D341Med (cell line): Measurements from ENCODE around the gene PYGB.

Source experiments
- DNase-seq: peaks from one replicate; pipeline ENCODE4 v3.0.0; 2012; ENCODE audit warnings: low spot score

The PYGB gene

DNA sequence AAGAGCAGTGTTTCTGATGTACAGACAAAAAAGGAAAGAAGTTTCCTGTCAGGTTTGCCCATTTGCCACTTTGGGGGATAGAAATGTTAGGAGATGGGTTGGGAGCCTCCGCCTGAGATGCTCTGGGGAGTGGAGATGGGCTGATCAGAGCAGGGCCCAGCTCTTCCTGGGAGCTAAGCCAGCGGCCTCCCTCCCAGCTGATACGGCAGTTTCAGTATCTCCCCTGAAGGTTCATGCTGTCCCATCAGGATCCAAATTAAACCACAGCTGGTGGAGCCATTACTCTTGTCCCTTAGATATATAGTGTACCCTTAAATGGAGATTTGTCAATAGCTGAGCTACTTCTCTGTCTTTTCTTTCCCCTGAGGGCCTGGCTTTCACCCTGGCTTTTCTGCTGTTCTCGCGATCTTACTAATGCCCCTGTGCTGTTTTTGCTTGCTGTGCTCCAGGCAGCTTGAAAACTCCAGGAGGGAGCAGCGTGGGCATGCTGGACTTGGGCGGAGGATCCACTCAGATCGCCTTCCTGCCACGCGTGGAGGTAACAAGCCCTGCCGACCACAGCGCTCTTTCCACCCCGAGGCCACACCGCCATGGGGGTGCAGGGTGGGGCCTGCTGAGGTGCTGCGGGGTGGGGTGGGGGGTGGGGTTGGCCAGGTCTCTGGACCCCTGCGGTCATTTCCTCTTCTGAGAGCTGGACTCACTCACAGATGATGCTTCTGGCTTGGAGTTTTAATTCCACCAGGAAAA lies 31.5 kb upstream of the PYGB start:
- no peak for DNase-seq

DNA sequence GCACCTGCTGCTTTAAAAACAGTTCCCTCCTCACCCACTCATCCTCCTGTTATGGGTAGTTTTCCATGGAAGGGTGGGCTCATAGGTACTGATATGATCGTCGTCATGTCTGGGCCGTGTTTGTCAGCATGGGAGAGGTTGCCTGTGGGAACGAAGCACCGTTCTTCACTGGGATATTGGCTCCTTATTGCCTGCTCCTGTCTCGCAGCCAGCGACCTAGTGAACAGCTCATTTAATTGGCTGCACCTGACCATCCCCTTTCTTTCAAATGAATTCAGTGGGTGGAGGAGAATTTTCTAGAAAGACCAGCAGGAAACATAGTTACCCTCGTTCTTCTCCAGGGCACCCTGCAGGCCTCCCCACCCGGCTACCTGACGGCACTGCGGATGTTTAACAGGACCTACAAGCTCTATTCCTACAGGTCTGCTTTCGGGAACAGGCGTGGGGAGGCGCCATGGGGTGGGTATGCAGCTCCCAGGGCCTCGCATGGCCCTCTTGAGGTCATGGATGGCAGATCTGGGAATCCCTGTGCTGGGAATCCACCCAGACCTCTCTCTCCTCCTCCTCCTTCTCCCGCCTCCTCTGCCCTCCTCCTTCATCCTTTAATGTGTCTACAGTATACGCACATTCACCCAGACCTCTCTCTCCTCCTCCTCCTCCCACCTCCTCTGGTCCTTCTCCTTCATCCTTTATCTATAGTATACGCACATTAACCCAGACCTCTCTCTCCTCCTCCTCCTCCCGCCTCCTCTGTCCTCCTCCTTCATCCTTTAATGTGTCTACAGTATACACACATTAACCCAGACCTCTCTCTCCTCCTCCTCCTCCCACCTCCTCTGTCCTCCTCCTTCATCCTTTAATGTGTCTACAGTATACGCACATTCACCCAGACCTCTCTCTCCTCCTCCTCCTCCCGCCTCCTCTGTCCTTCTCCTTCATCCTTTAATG lies 30.4 kb upstream of the PYGB start:
- no peak for DNase-seq

GRCh38 chr20:25218109-25218486 lies 29.8 kb upstream of the PYGB start:
- no peak for DNase-seq

DNA sequence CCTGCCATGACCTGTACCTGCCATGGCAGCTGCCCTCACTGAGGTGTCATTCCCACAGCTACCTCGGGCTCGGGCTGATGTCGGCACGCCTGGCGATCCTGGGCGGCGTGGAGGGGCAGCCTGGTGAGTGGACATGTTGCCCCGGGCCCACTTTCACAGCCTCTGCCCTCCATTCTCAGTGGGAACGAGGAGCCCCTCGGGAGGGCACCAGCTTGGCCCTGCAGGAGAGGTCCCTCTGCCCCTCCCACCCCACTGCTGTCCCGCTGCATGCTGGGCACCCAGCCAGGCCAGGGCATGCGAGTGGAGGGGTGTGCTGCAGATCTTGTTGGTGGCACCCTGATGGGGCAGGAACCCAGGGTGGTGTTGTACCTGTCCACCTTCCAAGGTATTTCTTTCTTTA lies 29.4 kb upstream of the PYGB start:
- no peak for DNase-seq

GRCh38 chr20:25219365-25219764 lies 28.5 kb upstream of the PYGB start:
- no peak for DNase-seq

- DNase-seq, result peak; percentile 67
These were observed 27.7 kb upstream of the PYGB start for GRCh38 chr20:25220021-25220730.

DNA sequence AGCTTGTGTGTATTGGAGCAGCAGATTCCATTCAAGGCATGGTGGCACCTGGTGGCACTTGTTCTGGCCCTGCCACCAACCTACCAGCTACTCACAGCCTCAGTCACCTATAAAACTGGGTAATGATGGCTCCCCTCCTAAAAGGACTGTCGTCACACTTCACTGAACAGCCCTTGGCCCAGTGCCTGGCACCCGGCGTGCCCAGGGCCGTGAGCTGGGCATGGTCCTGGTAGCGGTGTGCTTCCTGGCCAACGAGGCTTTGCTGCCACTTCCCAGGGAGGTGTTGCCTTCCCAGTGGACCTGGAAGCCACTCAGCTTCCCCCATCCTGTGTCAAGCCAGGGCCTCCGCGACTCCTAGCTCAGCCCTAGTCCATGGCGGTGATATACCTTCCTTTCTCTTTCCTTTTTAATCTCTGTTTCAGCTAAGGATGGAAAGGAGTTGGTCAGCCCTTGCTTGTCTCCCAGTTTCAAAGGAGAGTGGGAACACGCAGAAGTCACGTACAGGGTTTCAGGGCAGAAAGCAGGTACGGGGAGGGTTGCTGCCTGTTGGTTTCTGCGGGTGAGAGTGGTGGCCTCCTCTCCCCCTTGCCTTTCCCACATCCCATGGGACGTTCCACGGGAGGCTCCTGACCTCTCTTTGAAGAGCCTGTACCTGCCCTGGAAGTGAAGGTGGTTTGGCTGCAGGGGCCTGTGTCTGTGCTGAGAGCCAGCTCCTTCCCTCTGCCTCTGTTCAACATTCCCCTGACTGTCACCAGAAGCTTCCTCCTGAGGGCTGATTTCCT lies 26.9 kb upstream of the PYGB start:
- peak; percentile 29 for DNase-seq

GRCh38 chr20:25221592-25222460 lies 26.1 kb upstream of the PYGB start:
- no peak for DNase-seq

- DNase-seq, result no peak
These were observed 25.3 kb upstream of the PYGB start for GRCh38 chr20:25222461-25223178.

DNA sequence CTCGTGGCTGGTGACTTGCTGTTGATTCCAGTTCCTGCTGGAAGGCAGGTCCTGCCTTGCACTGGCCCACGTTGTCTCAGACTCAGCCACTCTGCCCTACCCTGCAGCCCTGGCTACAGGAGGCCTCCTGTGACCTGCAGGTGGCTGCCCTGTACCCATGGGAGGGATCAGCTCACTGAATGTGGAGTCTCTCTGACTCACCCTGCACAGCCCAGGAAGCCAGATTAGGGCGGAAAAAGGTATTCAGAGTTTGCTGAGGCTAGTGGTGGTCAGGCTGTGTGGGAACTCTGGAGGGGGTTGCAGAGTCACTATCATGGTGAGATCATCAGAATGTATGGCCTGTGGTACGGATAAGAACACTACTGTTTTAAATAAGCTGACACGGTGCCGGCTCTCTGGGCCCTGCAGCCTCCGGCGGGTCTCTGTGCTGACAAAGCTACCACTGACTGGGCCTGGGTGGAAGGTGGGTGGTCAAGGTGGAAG lies 24.7 kb upstream of the PYGB start:
- DNase-seq, result no peak

GRCh38 chr20:25223765-25224720 lies 23.8 kb upstream of the PYGB start:
- DNase-seq, result peak; percentile 21

GRCh38 chr20:25224941-25225340 lies 22.9 kb upstream of the PYGB start:
- DNase-seq, result peak; percentile 24

- DNase-seq, result no peak
These were observed 22.0 kb upstream of the PYGB start for GRCh38 chr20:25225642-25226432.

- no peak for DNase-seq
These were observed 21.2 kb upstream of the PYGB start for GRCh38 chr20:25226433-25227316.

GRCh38 chr20:25227317-25227831 lies 20.5 kb upstream of the PYGB start:
- no peak for DNase-seq

- no peak for DNase-seq
These were observed 18.3 kb upstream of the PYGB start for GRCh38 chr20:25229486-25230165.
